ENCODE measurements around the gene UTP4. TPM values are rescaled to one million over a fixed set of nuclear protein-coding genes. Genes with fewer than 3 reads are reported as not detected.
"Not testable (repeated sequence)": the region's sequence is repeated elsewhere in the genome, so short reads cannot be mapped to it uniquely, and the experiment has no call there.

Gene UTP4
- polyA plus RNA-seq, 3 donors = 17.6 to 50.2 (median 20.9) TPM

- WGBS, 3 donors = 85 to 92% (median 87%) methylated on average over 8 of the region's 8 CpGs
- H3K27ac ChIP-seq (ENCODE audit: low read depth, low read length) = not testable (repeated sequence)
These were observed 8.0 kb upstream of the UTP4 start for GRCh38 chr16:69124406-69124805.

GRCh38 chr16:69124961-69125360, 7.5 kb upstream of the UTP4 start:
- not testable (repeated sequence) for H3K27ac ChIP-seq (ENCODE audit: low read depth, low read length)

GRCh38 chr16:69126221-69126620, 6.2 kb upstream of the UTP4 start:
- no peak overlapping the region for H3K27ac ChIP-seq (ENCODE audit: low read depth, low read length)
- WGBS, 3 donors = 70 to 74% (median 74%) methylated on average over 3 of the region's 3 CpGs

More at GRCh38 chr16:69124961-69125360, 7.5 kb upstream of the UTP4 start:
- 93 to 96% (median 94%) methylated on average over 14 of the region's 14 CpGs for WGBS, 3 donors

- not testable (repeated sequence) for H3K27ac ChIP-seq (ENCODE audit: low read depth, low read length)
- 93 to 97% (median 96%) methylated on average over 10 of the region's 10 CpGs for WGBS, 3 donors
These were observed 5.6 kb upstream of the UTP4 start for GRCh38 chr16:69126801-69127200.

- no peak overlapping the region for H3K27ac ChIP-seq (ENCODE audit: low read depth, low read length)
- 88 to 94% (median 93%) methylated on average over 12 of the region's 12 CpGs for WGBS, 3 donors
These were observed 4.4 kb upstream of the UTP4 start for GRCh38 chr16:69127966-69128510.

- H3K27ac ChIP-seq (ENCODE audit: low read depth, low read length) = no peak overlapping the region
- WGBS, 3 donors = 31 to 72% (median 66%) methylated on average over 6 of the region's 6 CpGs
These were observed 2.0 kb upstream of the UTP4 start for GRCh38 chr16:69130461-69130860.

- H3K27ac ChIP-seq (ENCODE audit: low read depth, low read length) = no peak overlapping the region
- 1 to 4% (median 1%) methylated on average over 15 of the region's 15 CpGs for WGBS, 3 donors
These were observed 1.1 kb upstream of the UTP4 start for GRCh38 chr16:69131167-69131838.

GRCh38 chr16:69131839-69132423, 518 bp upstream of the UTP4 start:
- WGBS, 3 donors = 0 to 2% (median 1%) methylated on average over 27 to 52 of the region's 53 CpGs

GRCh38 chr16:69133373-69133954, 1.0 kb downstream of the UTP4 start:
- no peak overlapping the region for H3K27ac ChIP-seq (ENCODE audit: low read depth, low read length)
- 19 to 47% (median 35%) methylated on average over 5 of the region's 5 CpGs for WGBS, 3 donors

More at GRCh38 chr16:69131839-69132423, 518 bp upstream of the UTP4 start:
- H3K27ac ChIP-seq (ENCODE audit: low read depth, low read length) = peak overlapping the region; percentile 87

- no peak overlapping the region for H3K27ac ChIP-seq (ENCODE audit: low read depth, low read length)
- WGBS, 3 donors = 78 to 92% (median 89%) methylated on average over 2 of the region's 2 CpGs
These were observed 6.2 kb downstream of the UTP4 start for GRCh38 chr16:69138608-69139007.

GRCh38 chr16:69139464-69139863, 7.0 kb downstream of the UTP4 start:
- 95 to 98% (median 97%) methylated on average over 7 of the region's 7 CpGs for WGBS, 3 donors

GRCh38 chr16:69141014-69141413, 8.6 kb downstream of the UTP4 start:
- WGBS, 3 donors = 75 to 90% (median 83%) methylated on average over 5 of the region's 5 CpGs
- H3K27ac ChIP-seq (ENCODE audit: low read depth, low read length) = no peak overlapping the region

More at GRCh38 chr16:69139464-69139863, 7.0 kb downstream of the UTP4 start:
- not testable (repeated sequence) for H3K27ac ChIP-seq (ENCODE audit: low read depth, low read length)

- H3K27ac ChIP-seq (ENCODE audit: low read depth, low read length) = no peak overlapping the region
- WGBS, 3 donors = 94 to 98% (median 94%) methylated on average over 4 of the region's 4 CpGs
These were observed 9.5 kb downstream of the UTP4 start for GRCh38 chr16:69141936-69142335.

GRCh38 chr16:69143116-69143515, 10.7 kb downstream of the UTP4 start:
- WGBS, 3 donors = 90 to 94% (median 92%) methylated on average over 11 of the region's 11 CpGs

GRCh38 chr16:69145658-69146057, 13.2 kb downstream of the UTP4 start:
- H3K27ac ChIP-seq (ENCODE audit: low read depth, low read length) = no peak overlapping the region
- 34 to 76% (median 61%) methylated on average over 4 of the region's 4 CpGs for WGBS, 3 donors

More at GRCh38 chr16:69143116-69143515, 10.7 kb downstream of the UTP4 start:
- no peak overlapping the region for H3K27ac ChIP-seq (ENCODE audit: low read depth, low read length)

- H3K27ac ChIP-seq (ENCODE audit: low read depth, low read length) = not testable (repeated sequence)
- WGBS, 3 donors = 85 to 90% (median 90%) methylated on average over 9 of the region's 9 CpGs
These were observed 17.2 kb downstream of the UTP4 start for GRCh38 chr16:69149621-69150020.

- H3K27ac ChIP-seq (ENCODE audit: low read depth, low read length) = no peak overlapping the region
- 58 to 62% (median 61%) methylated on average over 16 of the region's 16 CpGs for WGBS, 3 donors
These were observed 17.9 kb downstream of the UTP4 start for GRCh38 chr16:69150146-69150865.

GRCh38 chr16:69157196-69157595, 24.7 kb downstream of the UTP4 start:
- H3K27ac ChIP-seq (ENCODE audit: low read depth, low read length) = no peak overlapping the region
- 77 to 81% (median 79%) methylated on average over 3 of the region's 3 CpGs for WGBS, 3 donors

- H3K27ac ChIP-seq (ENCODE audit: low read depth, low read length) = no peak overlapping the region
- 94 to 100% (median 98%) methylated on average over 1 of the region's 1 CpG for WGBS, 3 donors
These were observed 27.7 kb downstream of the UTP4 start for GRCh38 chr16:69160192-69160591.
